HG02943 (cell line): ENCODE measurements around the gene RTKN2.

Source experiments
- ATAC-seq: cut with Tn5 transposase; IDR thresholded peaks from one replicate; pipeline ENCODE4 v1.9.1; 2021; ENCODE audit warnings: mild to moderate bottlenecking, low read depth, moderate library complexity; ENCODE audit not compliant: unreplicated experiment

The RTKN2 gene

DNA sequence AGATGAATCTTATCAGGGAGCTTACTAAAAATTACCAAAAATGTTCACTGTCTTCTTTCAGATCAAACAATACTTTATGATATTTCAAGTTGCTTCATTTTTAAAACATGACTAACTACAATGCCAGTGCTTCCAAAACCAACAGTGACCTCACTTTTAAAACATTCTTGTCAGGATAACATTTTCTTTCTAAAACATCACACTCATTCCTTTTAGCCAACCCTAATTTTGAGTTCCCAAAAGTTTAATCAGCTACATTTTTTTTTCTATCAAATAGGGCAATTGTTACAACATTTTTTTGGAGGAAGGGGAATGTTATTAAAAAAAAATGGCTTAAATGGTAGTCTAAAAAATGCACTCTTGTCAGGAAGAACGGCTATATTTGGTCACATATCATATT is 37.3 kb downstream of the RTKN2 start:
- no peak for ATAC-seq

DNA sequence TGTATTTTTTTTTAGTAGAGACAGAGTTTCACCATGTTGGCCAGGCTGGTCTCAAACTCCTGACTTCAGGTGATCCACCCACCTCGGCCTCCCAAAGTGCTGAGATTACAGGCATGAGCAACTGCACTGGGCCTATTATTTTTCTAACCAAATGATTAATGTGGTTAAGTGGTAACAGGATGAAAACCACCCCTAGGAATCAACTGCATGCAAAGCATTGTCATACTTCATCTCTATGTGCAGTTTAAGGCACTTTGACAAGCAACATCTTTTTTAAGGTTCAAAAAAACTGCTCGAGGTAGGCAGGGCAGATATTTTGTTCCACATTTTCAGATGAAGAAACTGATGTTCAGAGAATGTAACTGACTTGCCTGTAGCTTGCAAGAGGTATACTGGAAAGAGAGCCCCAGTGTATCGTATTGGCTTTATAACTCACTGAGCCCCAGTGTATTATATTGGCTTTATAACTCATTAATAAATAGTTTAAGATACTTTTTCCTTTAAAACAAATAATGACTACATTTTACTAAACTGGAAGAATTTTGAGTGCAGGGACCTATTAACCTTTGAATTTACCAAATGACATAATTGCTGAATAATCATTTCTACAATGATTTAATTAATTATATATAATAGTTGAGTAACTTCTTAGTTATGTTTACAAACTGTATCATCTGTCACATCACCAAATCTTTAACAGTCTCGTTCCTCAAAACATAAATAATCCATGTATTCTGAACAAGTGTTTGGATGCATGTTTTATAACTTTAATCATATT is 38.1 kb downstream of the RTKN2 start:
- ATAC-seq = no peak

DNA sequence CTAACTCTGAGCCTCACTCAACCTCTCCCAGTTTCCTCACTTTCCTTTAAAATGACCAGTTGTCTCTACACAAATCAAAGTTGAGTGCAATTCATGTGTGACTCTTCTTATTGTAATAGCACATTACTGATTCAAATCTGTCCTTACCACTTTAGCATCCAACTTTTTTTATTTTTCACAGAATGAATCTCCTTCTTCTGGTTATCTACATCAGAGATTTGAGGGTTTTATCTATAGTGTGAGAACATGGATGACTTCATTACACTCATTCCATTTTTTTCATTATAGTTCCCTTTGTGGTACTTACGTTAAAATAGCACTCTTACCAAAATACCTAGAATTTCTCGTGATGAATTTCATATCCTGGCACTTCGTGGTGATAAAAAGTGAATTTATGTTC is 43.3 kb downstream of the RTKN2 start:
- ATAC-seq = no peak

DNA sequence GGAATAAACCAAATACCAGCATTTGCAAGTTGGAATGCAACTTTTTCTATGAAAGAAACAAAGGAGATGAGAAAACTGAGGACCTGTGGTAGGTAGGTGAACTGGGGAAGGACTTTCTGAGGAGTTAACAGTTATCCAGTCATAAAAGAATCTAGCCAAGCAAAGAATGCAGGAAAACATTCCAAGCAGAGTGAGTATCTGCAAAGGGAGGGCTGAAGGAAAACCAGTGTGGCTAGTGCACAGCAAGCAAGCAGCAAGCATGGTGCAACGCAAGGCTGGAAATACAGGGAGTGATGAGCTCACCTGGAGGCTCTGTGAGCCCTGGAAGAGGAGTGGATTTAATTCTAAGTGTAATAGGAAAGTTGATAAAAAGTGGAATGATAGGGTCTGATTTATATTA is 44.0 kb downstream of the RTKN2 start:
- ATAC-seq = no peak

DNA sequence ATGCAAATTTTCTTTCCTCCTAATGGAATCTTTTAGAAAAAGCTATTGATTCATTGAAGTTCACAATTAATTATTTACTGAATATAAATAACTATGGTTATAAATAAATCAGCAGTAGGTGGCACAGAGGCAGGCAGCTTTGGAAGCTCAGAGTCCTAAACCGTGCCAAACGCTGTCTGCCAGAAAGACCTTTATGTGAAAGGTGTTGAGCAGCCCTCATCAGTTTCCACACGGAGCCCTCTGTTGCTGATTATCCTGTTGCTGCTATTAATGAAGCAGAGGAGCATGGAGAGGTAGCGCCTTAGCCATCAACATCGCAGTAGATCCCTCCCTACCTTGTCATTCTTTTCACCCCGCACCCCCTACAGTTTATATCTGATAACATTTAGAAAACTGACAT is 51.0 kb downstream of the RTKN2 start:
- no peak for ATAC-seq

DNA sequence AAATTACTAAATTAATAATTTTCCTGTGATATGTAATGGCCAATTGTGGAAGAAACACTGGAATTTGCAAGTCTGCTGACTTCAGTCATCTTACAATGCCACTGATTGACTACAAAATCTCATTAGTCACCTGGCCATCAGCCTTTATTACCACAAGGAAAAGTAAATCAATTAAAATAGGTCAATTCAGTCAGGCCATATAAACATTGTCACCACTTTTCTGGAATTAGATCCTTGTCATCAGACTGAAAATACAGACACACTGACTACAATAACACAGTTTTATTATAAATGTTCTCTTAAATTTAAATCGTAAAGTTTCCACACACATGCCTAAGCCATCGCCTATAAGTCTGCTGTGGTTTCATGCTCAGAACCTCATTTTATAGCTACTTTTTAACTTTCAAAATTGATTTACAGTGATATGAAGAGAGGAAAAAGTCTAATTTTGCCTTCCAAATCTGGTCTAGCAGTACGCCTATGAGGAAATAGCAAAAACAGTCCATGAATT is 54.2 kb downstream of the RTKN2 start:
- ATAC-seq = no peak

DNA sequence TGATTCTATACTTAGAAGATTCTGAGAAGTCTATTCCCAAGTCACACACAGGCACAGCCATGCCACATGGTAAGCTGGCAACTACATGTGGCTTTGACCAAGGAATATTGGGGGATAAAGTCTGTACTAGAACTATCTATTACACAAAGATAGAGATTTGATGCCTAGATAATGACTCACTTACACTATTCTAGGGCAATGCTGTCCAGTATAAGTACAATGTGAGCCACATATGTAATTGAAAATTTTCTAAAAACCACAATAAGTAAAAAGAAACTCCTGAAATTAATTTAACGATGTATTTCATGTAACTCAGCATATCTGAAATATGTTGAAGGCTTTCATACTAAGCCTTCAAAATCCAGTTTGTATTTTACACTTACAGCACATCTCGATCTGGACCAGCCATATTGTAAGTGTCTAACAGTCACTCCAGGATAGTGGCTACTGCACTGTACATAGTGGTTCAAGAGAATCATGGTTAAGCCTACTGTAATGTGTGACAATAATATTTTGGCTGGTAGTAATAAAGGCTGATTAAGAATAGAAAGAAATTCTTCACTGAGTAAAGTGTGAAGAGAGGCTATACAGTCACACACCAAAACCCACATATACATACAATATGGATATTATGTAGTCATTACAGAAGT is 62.8 kb downstream of the RTKN2 start:
- ATAC-seq = no peak

DNA sequence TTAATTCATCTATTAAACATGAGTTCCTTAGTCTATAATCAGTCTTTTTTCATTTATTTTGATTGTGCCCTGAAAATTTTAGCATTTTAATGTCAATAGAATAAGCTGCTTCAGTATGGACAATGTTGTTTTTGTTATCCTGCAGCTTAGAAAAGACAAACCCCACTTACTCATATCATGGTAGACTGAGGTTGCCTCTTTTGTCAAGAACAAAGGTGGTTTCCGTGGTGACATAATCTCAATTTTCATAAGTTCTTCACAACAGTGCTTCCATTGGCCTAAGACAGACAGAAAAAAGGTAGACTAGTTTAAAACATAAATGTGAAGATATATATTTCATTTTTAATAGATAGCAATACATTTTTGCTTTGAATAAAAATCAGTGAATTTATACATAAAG is 69.1 kb downstream of the RTKN2 start:
- ATAC-seq = no peak

DNA sequence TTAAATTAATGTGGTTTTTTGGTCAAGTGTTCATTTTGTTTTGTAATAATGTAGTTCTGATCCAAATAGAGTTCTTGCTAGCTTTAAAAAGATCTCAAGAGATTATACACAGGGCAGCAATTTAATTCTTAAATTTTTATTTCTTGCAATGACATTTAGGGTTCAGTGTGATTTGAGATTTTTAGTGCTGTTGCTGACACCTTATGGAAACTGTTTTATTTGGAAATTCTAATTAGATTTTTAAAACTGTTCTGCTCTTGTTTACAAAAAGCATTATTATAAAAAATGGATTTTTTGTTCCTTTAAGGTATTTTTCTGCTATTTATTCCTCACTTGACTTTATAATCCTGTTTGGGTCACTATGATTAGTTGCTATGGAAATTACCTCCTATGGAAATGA is 72.1 kb downstream of the RTKN2 start:
- no peak for ATAC-seq

DNA sequence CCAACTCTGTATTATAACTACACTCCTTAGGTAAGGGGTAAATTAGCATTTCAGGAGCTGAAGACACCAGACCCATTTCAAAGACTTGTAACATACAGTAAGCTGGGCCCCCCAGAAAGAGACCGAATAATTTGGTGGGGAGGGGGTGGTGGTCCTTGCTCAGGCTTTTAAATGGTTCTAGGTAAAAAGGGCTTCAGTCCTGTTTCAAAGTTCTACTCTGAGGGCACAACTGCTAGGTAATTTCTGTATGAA is 73.0 kb downstream of the RTKN2 start:
- no peak for ATAC-seq

DNA sequence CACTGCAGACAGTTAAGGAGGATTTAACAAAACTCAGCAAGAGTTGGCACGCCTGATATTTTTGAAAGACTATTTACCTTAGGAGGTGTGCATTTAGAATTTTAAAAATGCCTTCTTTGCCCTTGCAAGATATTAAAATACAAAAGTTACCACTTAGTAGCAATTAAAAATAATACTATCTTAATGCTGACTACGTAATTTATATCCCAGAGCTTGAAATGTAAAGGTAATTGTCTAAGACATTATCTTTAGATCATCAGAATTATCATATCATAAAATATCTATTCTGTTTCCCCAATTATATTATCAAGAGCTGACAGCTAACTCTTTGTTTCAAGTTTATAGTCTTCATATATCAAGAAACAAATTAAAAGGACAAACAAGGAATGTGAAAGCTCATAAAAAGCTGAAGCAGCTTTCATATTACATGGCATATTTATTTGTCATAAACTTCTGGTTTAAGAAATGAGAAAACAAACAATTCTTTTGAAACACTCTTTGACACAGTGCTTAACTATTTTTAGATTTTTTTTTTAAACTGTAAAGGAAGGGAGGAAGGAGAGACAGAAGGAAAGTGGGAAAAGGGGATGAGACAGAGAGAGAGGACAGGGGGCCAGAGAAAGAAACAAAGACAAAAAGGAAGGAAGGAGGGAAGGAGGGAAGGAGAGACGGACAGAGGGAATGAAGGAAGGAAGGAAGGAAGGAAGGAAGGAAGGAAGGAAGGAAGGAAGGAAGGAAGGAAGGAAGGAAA is 73.5 kb downstream of the RTKN2 start:
- ATAC-seq = no peak

DNA sequence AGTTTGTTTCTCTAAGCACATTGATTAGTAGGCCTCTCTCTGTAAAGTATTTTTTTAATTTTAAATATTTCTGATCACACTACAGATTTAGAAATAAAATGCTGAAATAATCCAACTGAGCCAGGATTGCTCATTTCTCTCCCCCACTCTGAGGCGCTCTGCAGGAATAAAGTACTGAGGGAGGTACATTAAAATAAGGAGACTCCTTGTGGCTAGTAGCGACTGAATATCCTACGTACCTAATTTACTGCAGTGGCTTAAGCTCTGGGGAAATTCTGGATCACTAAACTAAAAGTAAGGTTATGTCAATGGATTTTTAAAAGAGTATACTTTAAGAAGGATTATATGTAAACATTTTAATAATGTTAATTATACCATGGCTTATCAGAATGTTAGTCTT is 75.2 kb downstream of the RTKN2 start:
- no peak for ATAC-seq

DNA sequence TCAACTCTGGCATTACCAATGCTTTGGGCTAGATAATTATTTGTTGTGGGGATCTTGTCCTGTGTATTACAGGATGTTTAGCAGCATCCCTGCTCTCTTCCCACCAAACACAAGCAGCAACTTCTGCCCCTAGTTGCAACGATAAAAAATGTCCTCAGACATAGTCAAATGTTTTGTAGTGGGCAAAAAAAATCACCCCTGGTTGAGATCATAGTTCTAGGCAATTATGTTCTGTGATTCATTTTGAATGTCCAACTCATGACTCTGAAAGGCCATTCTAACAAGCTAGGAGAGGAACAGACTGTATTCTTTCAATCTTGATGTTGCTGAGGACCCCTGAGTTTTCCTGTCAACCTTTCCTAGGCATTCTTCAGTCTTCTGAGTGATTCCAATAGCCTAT is 79.5 kb downstream of the RTKN2 start:
- no peak for ATAC-seq

DNA sequence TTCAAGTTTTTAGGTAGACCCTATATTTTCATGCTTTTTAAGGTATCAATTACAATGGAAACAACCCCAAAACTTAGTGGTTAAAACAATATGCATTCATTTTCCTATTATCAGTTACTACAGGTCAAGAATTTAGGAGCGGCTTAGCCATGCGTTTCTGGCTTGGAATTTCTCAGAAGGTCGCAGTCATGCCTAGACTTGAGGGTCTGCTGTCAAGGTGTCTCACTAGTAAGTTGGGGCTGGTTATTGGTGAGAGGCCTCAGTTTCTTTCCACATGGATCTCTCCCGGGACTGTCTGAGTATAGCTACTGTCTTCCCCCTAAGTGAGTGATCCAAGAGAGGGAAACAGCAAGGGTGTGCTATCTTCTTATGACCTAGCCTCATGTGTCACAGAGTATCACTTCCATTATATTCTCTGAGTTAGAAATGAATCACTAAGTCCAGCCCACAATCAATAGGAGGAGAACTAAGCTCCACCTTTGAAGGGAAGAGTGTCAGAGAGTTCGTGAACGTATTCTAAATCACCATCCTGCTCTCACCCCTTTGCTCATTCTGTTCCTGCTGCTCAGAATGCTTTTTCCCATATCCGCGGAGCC is 80.5 kb downstream of the RTKN2 start:
- ATAC-seq = no peak

DNA sequence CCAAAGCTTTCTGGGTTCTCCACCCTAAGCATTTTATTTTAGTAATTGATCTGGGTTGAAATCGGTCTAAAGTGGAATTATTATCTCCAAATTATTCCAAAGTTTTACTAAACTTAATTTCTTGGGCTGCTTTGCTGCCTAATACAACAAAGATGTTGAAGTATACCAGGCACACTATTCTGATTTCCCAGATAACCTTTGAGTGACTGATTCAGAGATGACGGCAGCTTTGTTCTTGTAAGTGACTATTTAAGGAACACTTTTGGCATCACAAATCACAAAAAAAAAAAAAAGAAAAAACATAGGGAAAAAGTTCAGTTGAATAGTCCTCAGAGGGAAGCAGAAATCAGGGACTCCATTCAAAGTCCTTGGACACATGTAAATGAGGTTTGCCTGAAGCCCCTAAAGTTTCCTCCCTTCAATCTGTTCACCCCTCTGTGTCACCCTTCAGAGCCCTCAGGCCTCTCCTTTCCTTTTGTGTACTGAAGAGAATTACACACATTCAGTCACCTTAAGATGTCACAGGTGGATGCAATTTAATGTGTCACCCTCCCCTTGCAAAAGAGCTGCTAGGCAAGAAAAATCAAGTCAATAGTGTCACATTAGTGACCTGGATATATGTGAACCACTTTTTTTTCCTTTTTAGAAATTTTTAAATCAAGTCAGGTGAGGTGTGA is 81.5 kb downstream of the RTKN2 start:
- no peak for ATAC-seq

DNA sequence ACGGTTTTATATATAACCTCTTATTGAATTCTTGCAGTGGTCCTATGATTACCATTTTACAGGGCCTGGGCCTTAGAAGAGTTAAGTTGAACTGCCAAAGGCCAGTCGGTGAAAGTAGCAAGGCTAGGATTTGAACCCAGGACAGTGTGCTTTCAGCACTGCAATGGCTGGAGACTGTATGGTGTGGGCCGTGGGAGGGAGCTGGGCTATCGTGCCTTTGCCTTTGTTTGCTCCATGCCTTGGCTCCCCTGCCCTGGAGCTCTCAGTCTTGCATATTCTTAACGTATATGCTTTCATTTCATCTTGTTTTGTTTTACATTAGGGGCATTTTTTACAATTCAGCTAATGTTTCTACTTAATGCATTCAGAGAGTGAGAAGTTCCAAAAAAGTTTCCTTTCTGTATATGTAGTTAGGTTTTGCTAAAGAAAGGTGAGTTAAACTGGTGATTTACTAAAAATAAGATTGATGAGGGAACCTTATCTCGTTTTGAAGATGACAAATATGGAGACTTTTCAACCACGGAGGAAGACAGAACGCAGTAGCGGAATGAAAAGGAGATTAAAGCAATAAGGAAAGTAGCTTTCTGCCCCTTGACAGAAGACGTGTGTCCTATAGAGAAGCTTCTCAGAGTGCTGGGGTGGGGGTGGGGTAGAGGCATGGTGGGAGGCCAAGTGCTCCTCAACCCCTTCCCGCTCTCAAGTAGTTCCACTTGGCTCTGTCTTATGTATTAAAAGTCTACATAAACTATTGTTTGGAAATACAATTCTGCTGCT is 82.5 kb downstream of the RTKN2 start:
- ATAC-seq = no peak

DNA sequence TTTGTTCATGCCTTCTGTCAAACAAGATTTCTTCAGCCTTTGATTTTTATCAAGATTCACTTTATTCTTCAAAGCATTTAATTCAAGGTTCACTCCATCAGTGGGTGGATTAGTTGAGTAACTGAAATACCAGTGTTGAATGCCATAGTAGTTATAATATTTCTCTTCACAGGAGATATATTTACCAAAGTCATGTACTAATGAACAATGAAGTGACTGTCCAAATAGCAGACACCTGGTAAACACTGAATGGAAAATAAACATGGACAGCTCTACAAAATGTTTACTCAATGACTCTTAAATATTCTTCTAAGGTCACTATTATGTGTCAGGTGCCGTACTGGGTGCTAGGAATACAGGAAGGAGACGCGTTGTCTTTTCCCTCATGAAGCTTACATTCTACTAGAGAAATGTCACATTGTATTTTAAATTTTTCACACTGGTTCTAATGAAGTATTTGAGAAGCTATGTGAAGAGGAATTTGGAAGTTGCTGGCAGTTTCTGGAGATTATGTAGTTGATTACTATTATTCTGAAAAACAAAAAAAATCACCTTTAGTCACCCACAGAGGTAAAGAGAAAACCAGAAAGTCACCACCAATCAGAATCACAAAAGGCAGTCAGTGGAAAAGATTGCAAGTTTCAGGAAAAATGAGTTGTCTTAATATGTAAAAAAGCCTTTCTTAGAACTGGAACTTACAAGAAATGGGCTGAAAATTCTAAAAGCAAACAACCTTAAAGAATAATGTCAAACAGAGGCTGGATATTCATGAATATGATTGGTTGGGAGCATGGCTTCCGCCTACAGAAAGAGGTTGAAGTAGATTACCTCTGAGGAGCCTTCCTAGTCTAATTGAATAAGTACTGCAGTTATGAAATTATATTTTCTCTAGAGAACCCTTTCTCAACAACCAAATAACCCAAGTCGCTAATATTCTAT is 84.5 kb downstream of the RTKN2 start:
- no peak for ATAC-seq

DNA sequence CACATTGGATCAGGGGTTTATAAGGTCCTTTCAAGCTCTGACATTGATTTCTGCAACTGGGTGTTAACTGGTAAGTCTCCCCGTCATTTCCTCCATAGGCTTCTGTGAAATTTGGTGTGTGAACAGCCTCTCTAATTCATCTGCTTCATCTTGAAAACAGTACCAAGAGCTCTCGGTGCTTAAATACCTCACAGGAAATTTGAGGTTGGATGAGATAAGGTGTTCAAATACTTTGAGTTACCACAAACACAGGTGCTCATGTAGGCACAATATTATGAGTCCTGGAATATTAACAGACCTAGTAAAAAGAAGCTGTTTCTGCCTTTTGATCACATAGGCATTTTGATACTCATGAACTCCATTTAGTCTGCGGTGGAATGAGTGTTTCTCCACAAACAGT is 85.2 kb downstream of the RTKN2 start:
- ATAC-seq = peak; percentile 83

DNA sequence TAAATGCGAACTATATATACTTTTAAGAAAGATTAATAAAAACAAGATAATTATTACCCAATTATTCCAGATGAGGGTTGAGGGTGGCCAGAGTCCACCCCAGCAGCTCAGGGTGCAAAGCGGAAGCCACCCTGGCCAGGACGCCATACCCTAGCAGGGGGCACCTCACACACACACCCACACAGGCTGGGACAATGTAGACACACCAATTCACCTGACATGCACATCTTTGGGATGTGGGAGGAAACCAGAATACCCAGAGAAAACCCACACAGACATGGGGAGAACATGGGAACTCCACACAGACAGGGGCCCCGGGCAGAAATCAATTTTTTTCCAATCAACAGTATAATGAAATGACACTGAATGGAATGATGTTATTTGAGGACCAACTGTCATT is 86.0 kb downstream of the RTKN2 start:
- ATAC-seq = no peak
